ENCODE data around the gene CSGALNACT2.
"Not testable (repeated sequence)": the region's sequence is repeated elsewhere in the genome, so short reads cannot be mapped to it uniquely, and the experiment has no call there.

CSGALNACT2 gene, protein sequence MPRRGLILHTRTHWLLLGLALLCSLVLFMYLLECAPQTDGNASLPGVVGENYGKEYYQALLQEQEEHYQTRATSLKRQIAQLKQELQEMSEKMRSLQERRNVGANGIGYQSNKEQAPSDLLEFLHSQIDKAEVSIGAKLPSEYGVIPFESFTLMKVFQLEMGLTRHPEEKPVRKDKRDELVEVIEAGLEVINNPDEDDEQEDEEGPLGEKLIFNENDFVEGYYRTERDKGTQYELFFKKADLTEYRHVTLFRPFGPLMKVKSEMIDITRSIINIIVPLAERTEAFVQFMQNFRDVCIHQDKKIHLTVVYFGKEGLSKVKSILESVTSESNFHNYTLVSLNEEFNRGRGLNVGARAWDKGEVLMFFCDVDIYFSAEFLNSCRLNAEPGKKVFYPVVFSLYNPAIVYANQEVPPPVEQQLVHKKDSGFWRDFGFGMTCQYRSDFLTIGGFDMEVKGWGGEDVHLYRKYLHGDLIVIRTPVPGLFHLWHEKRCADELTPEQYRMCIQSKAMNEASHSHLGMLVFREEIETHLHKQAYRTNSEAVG

DNA sequence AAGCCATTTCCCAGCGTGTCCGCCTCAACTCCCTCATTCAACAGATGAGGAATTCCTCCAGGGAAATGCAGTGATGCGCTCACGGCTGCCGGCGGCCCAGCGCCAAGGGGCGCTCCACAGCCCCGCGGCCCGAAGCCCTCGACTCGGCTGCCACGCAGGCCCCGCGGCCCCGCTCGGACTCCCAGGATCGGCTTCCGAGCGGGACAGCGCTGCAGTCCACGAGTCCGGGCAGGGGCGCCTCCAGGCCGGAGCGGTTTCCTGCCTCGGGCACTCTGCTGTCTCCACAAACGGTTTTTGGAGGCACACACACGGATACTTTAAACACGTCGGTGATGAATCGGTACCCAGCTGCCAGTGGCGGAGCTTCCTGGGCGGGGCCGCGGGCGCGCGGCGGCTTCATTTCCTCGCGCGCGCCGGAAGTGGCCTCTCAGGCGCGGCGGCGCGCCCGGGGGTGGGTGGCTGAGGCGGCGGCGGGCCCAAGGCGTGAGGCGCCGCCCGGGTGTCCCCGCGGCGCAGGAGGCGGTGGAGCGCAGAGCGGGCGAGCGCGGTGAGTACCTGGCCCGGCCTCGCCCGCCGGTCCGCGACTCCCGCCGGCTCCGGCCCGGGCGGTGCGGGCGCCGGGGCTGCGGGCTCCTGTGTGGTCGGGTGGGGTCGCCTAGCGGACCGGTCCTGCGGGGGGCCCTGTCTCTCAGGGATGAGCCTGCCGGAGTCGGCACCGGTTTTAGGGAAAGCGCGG, at the start of gene CSGALNACT2:
CSGALNACT2 (plus strand) TSS at position 425 of the 736 bp plus-strand sequence. CDS start 16,705 bp downstream, outside the sequence.
- DNase-seq = peak; percentile 78

DNA sequence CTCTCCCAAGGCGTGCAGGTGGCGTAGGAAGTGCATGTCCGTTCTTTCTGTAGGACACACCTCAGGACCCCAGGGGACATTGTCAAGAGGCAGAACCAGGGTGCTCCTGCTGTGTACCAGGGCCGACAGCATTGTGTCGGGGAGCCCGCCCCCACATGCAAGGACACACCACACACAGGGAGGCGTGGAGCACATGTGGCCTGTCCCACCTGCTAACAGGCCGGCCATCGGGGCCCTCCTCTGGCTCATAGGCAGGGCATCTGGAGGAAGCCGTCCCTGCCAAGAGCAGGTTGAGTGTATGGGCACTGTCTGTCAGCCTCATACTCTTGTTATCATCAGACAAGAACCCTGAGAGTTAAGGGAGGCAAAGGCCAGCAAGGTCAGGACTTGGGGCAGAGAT, 48.7 kb upstream of the CSGALNACT2 start:
- no peak for DNase-seq

DNA sequence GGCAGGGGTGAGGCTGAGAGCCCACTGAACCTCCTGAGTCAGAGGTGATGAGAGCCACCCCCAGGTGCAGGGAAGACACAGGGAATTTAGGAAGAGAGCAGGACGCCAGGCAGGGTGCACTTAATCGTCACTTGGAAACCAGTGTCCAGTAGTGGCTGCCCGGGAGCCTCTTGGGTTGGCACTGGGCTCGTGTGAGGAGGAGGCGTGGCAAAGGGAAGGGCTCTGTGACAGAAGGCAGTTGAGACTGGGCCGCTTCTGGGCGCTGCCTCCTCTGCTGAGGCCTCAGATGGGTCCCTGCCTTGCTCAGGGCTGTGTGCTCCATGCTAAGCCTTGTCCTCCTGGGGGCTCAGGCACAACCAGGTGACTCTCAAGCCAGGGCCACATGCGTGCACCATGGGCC, 48.1 kb upstream of the CSGALNACT2 start:
- DNase-seq = no peak

DNA sequence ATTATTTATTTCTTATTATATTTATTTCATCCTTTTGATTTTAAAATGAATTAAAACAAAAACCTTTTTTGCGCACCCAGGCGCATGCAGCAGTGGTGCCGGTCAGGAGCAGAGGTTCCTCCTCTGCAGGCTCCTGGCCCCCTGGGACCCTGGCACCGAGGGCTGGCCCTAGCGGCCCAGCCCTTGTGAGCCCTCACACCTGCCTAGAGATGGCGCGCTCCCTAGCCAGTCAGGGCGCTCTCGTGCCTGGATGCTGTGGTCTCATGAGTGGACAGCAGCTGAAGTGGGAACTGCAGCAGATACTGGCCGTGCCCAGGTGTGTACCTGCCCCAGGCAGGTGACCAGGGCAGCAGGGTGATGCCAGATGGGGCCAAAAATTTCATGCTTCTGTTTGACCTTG, 47.6 kb upstream of the CSGALNACT2 start:
- DNase-seq = no peak

DNA sequence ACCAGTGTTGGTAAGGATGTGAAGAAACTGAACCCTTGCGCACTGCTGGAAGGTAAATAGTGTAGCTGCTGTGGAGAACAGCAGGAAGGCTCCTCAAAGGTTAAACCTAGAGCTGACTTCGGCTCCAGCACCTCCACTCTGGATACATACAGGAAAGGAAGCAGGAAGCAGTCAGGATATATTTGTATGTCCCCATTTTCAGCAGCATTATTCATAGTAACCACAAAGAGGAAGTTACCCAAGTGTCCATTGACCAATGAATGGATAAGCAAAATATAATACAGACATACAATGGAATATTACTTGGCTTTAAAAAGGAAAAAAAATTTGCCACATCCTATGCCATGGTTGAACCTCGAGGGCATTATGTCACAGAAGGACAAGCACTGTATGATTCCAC, 46.4 kb upstream of the CSGALNACT2 start:
- no peak for DNase-seq

DNA sequence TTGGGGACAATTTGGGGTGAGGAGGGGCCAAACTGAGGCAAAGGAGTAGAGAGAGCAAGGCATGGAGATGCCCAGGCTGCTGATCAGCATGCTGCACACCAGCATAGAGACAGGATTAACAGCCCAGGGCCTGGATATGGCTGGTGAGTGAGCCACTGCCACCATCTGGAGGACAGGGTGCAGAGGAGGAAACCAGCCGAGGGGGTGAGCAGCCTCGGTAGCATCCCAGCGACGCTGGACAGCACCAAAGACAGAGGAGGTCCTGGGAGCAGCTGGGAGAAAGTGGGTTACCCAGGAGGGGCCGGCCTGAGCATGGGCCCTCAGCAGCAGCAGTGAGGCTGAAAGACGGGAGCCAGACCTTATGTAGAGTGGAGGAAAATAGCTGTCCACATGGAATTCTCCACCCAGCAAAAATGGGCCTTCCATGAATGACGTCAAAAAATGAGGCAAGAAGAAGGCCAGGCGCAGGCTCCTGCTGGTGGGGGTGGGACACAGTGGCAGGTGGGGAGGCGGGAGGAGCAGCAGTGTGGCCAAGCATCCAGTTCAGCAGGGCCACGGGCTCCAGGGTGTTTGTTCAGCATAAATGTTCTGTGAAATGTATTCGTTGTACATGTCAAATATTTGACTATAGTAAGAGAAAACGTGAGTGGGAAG, 44.7 kb upstream of the CSGALNACT2 start:
- DNase-seq = no peak

DNA sequence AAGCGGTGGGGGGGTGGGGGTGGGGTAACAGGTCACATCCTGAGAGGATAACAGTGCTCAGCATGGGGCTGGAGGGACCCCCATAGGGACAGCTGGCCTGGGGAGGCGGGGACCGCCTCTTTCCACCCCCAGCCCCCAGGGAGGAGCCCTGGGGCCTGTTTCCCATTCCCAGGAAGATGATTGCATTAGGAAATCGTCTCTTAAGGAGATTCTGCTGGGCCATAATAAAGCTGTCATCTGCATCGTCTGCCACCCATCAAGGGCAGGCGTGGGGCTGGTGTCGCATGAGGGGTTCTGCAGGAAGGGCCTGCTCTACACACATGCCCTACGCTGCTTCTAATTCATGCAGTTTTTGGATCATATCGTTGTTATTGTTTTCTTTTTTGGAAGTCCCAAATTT, 44.2 kb upstream of the CSGALNACT2 start:
- no peak for DNase-seq

DNA sequence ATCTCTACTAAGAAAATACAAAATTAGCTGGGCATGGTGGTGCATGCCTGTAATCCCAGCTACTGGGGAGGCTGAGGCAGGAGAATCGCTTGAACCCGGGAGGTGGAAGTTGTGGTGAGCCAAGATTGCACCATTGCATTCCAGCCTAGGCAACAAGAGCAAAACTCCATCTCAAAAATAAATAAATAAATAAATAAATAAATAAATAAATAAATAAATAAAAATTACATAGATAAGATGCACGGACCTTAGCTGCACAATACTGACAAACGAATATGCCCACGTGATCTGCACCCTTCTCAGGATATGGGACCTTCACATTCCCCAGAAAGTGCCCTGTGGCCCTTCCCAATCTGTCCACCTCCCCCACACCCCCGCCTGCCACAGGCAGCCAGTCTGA, 38.9 kb upstream of the CSGALNACT2 start:
- DNase-seq = not testable (repeated sequence)

DNA sequence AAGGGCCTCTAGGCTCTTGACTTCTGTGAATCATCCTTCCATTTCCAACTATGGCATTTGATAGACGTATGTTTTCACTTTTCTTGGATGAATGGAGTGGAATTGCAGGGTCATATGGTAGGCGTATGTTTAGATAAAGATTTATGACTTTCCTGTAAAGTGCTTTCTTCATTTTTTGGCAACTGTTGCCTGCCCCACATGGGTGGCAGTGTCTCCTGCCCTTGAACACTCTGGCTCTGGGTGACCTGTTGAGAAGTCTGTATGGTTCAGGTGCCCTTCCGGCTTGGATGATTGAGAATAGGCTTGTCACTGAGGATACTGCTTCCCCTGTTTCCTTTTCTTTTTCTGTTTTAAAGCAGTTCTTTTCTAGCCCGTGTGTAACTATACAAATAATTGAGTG, 38.3 kb upstream of the CSGALNACT2 start:
- DNase-seq = no peak

DNA sequence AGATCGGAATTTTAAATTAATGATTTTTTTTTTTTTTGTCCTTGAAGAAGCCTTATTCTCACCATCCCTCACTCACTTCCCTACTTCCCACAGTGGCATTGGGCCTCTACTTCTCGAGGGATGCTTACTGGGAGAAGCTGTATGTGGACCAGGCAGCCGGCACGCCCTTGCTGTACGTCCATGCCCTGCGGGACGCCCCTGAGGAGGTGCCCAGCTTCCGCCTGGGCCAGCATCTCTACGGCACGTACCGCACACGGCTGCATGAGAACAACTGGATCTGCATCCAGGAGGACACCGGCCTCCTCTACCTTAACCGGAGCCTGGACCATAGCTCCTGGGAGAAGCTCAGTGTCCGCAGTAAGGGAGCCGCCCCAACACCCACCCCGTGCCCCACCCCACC, 37.9 kb upstream of the CSGALNACT2 start:
- DNase-seq = no peak

DNA sequence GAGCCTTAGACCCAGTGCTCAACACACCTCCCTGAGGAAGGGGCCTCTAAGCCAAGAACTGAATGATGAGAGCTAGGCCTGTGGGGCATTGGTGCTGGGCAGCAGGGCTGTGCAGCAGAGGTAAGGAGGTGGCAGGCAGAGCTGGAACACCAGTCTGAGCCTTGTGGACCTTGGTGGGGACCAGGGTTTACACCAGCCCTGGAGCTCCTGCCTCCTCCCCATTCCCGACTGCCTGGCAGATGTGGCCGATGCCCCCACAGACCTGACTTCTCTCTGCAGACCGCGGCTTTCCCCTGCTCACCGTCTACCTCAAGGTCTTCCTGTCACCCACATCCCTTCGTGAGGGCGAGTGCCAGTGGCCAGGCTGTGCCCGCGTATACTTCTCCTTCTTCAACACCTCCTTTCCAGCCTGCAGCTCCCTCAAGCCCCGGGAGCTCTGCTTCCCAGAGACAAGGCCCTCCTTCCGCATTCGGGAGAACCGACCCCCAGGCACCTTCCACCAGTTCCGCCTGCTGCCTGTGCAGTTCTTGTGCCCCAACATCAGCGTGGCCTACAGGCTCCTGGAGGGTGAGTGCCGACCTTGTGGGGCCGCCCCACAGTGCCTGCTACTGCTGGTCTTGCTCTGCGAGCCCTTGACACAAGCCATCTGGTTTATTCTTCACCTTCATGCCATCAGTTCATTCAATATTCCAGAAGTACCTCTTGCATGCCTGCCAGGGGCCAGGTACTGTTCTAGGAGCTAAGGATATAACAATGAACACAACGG, 36.0 kb upstream of the CSGALNACT2 start:
- DNase-seq = no peak

DNA sequence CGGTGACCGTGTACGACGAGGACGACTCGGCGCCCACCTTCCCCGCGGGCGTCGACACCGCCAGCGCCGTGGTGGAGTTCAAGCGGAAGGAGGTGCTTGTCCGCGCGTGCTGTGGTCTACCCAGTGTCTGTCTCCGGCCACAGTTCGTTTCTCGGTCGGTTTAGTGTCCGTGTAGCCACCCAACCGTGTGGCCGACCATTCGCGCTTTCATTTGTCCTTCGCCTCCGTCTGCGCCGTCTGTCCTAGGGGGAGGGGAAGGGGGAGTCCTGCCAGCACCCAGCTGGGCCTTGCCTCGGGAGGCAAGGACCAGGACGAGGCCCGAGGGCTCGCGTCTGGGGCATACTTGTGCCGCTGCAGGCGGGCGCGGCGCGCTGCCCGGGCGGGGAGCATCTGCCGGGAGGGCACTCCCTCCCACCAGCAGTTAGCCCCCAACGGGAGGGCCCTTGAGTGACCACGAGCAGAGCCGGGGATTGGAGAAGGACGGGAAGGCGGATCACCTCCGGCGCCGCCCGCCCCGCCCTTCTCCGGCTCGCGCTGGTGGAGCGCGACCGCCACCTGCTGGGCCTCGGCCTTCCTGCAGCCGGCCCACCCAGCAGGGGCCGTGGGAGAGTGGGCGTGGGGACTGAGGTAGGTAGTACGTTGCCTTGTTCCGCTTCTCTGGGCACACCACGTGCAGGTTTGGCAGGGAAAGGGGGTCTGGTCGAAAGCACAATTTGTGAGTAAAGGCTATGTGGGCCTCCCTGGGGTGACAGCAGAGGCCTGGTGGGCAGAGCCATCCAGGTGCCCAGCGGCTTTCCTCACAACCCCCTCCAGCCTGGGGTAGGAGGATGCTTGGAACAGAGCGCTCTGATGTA, 32.9 kb upstream of the CSGALNACT2 start:
- DNase-seq = peak; percentile 56

DNA sequence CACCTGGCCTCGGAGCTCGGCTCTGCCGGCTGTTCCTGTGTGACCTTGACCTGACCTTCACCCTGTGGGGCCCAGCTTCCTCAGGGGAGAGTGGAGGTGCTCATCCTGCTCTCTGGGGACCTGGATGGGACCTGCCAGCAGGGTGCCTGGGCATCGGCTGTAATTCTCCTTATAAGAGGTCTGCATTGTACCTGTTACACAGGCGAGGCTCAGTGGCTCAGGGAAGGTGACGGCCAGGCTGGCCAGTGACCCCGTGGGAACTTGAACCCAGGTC, 32.4 kb upstream of the CSGALNACT2 start:
- no peak for DNase-seq

DNA sequence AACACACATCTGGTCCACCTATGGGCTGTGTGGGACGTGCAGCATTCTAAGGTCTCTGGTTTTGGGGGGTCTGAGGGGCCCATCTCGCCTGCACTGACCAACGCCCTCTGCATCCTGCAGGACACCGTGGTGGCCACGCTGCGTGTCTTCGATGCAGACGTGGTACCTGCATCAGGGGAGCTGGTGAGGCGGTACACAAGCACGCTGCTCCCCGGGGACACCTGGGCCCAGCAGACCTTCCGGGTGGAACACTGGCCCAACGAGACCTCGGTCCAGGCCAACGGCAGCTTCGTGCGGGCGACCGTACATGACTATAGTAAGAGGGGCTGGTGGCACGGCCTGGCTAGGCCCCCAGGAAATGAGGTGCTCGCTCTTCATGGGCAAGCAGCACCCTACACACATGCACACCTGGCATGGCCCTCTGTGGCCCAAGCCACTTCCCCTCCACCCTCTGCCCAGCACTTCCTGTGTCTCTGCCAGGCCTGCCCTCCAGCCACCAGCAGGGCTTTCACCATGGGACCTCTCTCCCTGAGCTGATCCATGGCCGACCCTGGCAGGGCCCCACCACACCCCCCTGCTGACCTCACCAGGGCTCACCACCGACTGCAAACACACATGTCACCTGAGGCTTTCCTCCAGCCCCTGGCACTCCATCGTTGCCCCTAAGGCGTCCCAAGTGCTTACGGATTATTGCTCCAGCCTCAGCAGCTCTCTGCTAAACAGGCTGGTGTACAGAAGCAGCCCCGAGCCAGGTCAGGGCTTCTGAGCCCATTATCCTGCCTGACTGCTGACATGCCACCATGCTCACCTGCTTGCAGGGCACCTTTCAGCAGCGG, 31.8 kb upstream of the CSGALNACT2 start:
- no peak for DNase-seq

DNA sequence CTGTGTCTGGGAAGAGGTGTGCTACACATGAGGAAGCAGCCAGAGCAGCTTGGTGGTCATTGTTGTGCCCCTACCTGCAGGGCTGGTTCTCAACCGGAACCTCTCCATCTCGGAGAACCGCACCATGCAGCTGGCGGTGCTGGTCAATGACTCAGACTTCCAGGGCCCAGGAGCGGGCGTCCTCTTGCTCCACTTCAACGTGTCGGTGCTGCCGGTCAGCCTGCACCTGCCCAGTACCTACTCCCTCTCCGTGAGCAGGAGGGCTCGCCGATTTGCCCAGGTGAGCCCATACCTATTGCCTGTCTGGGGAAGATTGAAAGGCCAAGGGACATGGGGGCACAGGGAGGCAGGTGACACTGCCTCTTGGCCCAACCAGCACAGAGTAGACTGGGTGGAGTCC, 29.3 kb upstream of the CSGALNACT2 start:
- DNase-seq = no peak

DNA sequence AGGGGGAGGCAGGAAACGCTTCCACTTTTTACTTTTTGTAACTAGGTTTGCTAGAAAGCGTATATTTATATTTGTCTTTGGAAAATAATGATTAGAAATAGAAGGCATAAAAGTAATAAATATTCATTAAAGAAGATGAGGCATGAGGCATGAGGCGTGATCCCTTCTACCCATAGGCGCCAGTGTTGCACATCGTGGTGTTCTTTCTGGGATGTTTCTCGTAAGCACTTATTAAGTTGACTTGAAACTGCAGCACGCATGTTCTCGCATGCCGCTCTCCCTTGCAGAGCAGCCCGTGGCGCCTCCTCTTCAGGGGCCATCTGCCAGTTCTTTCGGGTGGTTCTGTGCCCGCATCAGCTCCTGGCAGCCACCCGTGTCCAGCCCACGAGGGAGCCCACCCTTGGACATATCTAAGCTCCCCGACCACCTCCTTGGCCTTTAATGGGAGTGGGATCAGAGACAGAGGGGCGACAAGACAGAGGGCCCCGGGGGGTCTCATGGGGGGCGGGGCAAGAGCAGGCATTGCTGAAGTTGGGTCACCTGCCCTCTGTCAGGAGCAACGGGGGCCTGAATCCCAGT, 28.5 kb upstream of the CSGALNACT2 start:
- no peak for DNase-seq

DNA sequence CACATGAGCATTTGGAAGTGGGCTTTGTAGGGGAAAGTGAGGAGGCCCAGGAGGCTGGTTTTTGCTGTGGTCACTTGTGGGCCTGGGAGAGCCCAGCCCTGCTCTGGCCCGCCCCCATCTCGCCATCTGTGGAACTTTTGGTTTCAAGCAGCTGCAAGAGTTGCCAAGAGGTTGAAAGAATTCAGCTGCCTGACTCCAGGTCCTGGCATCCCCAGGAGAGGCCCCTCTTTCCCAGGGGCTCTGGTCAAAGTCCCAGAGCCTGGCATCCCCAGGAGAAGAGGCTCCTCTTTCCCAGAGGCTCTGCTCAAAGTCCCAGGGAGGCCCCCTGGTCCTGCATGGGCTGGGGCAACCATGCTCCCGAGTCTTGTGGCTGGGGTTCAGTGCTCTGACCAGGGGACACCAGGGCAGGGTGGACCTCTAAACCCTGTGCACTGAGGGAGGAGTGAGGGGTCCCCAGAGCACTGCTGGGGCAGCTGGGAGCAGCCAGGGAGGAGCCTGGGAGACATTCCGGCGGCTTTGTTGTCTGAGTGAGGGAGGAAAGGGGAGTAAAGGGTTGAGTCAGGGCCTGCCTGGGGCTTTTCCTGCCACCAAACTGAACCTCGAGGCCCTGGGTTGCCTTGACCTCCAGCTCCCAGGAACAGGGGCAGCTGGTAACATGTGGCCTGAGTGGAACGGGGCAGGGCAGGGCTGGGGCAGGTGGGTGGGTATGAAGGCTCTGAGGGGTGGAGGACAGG, 27.7 kb upstream of the CSGALNACT2 start:
- no peak for DNase-seq

DNA sequence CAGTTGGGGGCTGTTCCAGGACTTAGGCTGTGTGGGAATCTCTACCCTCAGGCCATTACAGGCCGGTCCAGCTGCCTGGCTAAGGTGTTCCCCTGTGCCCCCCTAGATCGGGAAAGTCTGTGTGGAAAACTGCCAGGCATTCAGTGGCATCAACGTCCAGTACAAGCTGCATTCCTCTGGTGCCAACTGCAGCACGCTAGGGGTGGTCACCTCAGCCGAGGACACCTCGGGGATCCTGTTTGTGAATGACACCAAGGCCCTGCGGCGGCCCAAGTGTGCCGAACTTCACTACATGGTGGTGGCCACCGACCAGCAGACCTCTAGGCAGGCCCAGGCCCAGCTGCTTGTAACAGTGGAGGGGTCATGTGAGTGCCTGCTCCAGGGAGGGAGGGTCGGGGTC, 27.1 kb upstream of the CSGALNACT2 start:
- DNase-seq = no peak

DNA sequence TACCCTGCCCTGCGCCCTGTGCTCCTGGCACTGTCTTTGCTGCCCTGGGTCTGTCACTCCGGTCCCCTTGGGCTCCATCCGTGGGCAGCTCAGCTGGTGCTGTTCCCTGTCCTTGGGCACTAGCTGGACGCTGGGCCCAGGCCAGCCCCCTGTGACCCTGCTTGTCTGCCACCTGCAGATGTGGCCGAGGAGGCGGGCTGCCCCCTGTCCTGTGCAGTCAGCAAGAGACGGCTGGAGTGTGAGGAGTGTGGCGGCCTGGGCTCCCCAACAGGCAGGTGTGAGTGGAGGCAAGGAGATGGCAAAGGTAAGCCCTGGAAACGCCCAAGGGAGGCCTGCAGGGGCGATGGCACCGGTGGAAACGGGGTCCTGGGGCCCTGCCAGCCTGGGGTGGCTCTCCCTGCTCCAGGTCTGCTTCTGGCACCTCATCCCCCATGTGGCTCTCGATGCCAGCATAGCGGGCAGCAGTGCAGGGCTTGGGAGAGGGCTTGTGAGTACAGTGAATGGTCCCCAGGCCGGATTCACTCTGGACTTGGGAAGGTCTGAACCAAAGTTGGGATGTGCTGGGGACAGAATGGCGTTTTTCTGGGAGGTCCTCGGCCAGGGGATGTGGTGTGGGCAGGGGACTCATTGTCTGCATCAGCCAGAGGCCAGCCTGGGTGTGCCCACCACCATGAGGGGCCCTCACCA, 26.2 kb upstream of the CSGALNACT2 start:
- DNase-seq = no peak

All from amniotic stem cell (primary cell).